ENCODE measurements around the gene CYRIA.

GRCh38 chr2:16687222-16687621 lies 21.6 kb upstream of the CYRIA start:
- TF ChIP-seq CTCF (IDR thresholded peaks at IDR 0.05; ENCODE audit: insufficient read depth, low read length, poor library complexity, severe bottlenecking), result no peak
- TF ChIP-seq EZH2phosphoT487 (conservative IDR thresholded peaks at IDR 0.05; ENCODE audit: low read length), result no peak
